ENCODE data around the gene BAHCC1.

BAHCC1 gene

GRCh38 chr17:81445642-81446503 lies 50.6 kb downstream of the BAHCC1 start:
- DNase-seq = no peak

GRCh38 chr17:81447331-81447933 lies 52.2 kb downstream of the BAHCC1 start:
- no peak for DNase-seq

GRCh38 chr17:81448442-81448841 lies 53.2 kb downstream of the BAHCC1 start:
- no peak for DNase-seq

- DNase-seq = no peak
Measured at GRCh38 chr17:81448950-81449349, 53.7 kb downstream of the BAHCC1 start.

- no peak for DNase-seq
Measured at GRCh38 chr17:81449351-81449750, 54.1 kb downstream of the BAHCC1 start.

DNA sequence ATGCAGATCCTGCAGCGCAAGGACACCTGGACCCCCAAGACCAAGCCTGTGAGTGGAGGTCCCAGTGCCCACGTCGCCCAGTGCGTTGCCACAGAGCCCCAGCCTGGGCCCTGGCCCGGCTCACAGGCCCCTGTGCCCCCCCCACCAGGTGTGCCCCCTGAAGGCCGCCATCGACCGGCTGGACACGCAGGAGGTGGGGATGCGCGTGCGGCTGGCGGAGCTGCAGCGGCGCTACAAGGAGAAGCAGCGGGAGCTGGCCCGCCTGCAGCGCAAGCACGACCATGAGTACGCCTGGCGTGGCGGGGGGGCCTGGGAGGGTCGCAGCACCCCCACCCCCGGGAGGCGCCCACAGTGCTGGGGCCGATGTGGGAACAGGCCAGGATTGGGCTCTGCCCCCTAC lies 56.6 kb downstream of the BAHCC1 start:
- DNase-seq = no peak

- DNase-seq = no peak
Measured at GRCh38 chr17:81452551-81452950, 57.3 kb downstream of the BAHCC1 start.

DNA sequence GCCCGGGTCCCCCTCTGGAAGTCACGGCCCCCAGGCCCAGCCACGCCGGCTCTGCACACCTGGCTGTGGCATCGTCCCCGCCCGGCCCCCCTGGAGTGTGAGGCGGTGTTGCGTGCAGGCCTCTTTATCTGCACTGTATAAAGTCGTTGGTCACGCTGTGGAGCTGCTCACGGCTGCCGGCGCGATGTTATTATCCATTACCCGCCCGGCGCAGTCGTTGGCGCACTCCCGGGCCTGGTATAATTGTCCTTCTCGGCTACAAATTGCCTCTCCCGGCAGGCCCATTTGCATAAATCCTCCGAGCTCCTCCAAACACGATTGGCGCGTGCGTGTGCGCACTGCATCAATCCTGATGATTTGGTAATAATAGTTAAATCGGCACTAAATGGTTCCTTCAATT lies 57.8 kb downstream of the BAHCC1 start:
- DNase-seq = no peak

GRCh38 chr17:81453712-81454111 lies 58.5 kb downstream of the BAHCC1 start:
- no peak for DNase-seq

DNA sequence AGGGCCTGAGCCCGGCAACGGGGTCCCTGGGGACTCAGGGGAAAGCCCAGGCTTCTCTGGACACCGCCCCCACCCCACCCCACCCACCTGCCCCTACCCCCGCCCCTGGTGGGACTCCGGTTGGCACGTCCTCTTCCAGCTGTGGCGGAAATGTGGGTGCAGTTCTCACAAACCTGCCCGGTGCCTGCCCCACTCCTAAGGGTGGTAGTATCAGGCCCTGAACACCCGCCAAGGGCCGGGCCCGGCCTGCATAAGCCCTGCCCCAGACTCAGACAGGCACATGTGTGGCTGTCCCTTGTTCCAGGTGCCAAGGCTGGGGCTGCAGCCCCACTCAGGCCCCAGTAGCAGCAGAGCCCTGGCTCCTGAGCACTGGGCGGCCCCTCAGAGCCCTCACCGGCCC lies 59.2 kb downstream of the BAHCC1 start:
- DNase-seq = no peak

DNA sequence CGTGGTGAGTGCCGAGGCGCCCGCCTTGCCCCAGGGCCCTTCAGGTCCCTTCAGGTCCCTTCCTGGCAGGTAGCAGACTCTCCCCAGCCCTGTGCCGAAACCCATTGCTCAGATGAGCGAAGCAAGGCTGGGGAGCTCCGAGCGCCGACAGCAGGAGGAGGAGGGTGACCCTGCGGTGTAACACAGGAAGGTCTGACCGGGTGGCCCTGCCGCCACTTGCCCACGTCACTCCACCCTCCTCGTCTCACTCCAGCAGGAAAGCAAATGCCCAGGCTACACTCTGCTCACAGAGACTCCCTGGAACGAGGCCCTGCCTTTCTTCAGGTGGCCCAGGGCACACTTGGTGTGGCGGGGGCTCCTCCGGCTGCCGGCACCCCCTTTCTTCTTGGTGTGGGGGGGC lies 60.1 kb downstream of the BAHCC1 start:
- no peak for DNase-seq

DNA sequence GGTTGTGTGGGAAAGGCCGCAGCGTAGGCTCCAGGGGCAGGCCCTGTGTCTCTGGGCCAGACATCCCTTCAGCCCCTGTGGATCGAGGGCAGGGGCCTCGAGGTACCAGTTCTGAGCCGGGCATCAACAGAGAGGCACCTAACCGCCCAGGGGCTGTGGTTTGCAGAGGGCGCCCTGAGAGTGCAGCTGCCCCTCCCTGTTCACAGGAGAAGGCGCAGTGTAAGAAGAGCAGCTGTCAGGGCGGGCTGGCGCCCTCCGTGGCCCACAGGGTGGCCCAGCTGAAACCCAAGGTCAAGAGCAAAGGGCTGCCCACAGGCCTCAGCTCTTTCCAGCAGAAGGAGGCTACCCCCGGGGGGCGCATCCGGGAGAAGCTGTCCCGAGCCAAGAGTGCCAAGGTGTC lies 60.8 kb downstream of the BAHCC1 start:
- DNase-seq = no peak

DNA sequence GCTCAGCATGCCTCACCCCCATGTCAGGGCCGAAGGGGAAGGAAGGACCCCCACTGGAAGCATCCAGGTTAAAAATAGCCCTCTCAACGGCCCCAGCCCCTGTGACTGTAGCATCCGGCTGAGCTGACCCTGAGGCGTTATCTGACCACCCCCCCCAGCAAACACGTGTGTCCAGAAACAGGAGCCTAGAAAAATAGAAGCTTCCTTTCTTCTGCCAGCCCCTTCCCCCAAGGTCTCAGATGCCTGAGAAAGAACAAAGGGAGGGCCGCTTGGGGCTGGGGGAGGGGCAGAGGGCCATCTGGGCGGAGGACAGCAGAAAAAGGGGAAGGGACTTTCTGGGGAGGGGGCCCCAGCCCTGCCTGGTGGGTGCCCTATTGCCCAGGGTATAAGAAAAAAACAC lies 61.5 kb downstream of the BAHCC1 start:
- DNase-seq = no peak

GRCh38 chr17:81457401-81457800 lies 62.1 kb downstream of the BAHCC1 start:
- no peak for DNase-seq

GRCh38 chr17:81457917-81458555 lies 62.8 kb downstream of the BAHCC1 start:
- no peak for DNase-seq

DNA sequence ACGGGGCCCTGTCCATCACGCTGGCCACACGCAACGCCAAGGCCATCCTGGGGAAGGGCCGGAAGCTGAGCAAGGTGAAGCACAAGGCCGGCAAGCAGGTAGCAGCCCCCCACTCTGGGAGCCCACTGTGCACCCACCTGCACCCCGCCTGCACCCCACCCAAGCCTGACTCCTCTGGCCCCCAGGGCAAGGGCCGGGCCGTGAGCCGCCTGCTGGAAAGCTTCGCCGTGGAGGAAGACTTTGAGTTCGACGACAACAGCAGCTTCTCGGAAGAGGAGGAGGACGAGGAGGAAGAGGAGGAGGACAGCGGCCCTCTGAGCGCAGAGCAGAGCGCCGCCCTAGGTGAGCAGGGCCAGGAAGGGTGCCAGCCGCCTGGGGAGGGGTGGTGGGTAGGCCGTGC lies 63.4 kb downstream of the BAHCC1 start:
- DNase-seq = no peak

GRCh38 chr17:81459224-81459623 lies 64.0 kb downstream of the BAHCC1 start:
- DNase-seq = no peak

DNA sequence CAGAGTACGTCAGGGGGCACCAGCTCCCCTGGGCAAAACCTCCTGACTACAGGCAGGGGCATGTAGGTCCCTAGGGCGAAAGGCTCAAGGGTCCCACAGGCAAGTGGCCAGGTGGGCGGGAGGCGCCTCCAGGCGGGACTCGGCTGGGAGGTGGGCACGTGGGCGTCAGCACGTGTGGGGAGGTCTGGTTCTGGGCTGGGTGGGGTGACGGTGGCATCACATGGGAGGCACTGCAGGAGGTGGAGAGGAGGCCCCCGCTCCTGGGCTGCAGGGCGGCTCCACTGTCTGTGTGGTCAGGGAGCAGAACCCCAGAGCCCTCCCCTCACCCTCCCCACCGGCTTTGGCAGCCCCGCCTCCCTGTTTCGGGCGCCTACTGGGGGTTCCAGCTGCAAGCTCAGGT lies 64.6 kb downstream of the BAHCC1 start:
- DNase-seq = no peak

DNA sequence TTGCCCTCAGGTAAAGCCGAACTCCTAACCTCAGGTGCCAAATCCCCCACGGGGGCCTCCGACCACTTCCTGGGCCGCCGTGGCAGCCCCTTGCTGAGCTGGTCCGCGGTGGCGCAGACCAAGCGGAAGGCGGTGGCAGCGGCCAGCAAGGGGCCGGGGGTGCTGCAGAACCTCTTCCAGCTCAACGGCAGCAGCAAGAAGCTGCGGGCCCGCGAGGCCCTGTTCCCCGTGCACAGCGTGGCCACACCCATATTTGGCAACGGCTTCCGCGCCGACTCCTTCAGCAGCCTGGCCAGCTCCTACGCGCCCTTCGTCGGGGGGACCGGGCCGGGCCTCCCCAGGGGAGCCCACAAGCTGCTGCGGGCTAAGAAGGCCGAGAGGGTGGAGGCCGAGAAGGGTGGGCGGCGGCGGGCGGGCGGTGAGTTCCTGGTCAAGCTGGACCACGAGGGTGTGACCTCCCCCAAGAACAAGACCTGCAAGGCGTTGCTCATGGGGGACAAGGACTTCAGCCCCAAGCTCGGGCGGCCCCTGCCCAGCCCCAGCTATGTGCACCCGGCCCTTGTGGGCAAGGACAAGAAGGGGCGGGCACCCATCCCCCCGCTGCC lies 65.7 kb downstream of the BAHCC1 start:
- DNase-seq = no peak

DNA sequence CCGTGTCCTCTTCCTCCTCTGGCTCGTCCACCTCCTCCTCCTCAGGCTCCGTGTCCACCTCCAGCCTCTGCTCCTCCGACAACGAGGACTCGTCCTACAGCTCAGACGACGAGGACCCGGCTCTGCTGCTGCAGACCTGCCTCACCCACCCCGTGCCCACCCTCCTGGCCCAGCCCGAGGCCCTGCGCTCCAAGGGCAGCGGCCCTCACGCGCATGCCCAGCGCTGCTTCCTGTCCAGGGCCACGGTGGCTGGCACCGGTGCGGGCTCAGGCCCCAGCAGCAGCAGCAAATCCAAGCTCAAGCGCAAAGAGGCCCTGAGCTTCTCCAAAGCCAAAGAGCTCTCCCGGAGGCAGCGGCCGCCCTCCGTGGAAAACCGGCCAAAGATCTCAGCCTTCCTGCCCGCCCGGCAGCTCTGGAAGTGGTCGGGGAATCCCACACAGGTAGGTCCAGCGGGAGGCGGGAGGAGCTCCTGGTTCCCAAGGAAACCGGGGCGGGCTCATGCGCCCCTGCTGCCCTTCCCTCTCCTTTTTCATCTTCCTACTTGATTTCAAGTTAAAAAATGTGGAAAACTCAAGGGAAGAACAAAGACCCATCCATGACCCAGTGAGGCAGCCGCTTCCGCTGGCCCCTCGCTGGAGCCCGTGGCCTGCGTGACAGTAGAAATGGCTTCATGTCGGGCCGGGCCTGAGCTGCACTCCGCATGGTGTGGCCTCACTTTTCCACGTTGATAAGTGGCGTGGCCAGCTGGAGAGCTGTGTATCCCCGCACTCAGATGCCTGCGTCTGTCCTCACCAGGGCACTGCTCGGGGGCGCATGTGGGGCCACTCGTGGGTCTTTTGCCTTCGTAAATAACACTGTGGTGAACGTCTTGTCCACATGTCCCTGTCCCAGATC lies 66.6 kb downstream of the BAHCC1 start:
- no peak for DNase-seq

GRCh38 chr17:81462506-81463125 lies 67.4 kb downstream of the BAHCC1 start:
- DNase-seq = no peak

GRCh38 chr17:81463506-81463905 lies 68.2 kb downstream of the BAHCC1 start:
- no peak for DNase-seq

Data from NCI-H2171 (cell line).